Right lobe of liver (tissue), 4 donors: ENCODE data around the gene KIF26A.

Experiments used
- CTCF ChIP-seq, 4 donors: fragments of 200-600 bp in 3 of 4; fragments of 450-650 bp in 1 of 4; IDR thresholded peaks; one replicate each; pipeline versions ENCODE4 v1.5.1 to v1.8.0; 2016 to 2022; ENCODE audit warnings: antibody characterized with exemption in 4 of 4, mild to moderate bottlenecking in 2 of 4
- POLR2A ChIP-seq: fragments of 450-650 bp; IDR thresholded peaks from one replicate; pipeline ENCODE4 v1.6.1; 2017; ENCODE audit warnings: antibody characterized with exemption, mild to moderate bottlenecking
- donor health status: DM: no; HTN: no; CAD: no.
- donor health status: DM: no; HTN: no; CAD: no.
- donor health status: DM: no; HTN: yes; CAD: no.

GRCh38 chr14:104111301-104112112 lies 26.9 kb upstream of the KIF26A start:
- TF ChIP-seq CTCF (IDR thresholded peaks at IDR 0.05) (no peak), POLR2A (no peak)
